T follicular helper cell (primary cell): ENCODE results near the gene CIITA.
"Not testable (repeated sequence)": the region's sequence is repeated elsewhere in the genome, so short reads cannot be mapped to it uniquely, and the experiment has no call there.

ENCODE experiments used
- DNase-seq: peaks from one replicate; pipeline ENCODE4 v3.0.0-alpha.2; 2020; ENCODE audit warnings: low read depth
- total RNA-seq, 2 experiments: gene quantifications; one replicate each; lab custom pipeline; 2026; lab: John Stamatoyannopoulos, UW

Gene CIITA, protein sequence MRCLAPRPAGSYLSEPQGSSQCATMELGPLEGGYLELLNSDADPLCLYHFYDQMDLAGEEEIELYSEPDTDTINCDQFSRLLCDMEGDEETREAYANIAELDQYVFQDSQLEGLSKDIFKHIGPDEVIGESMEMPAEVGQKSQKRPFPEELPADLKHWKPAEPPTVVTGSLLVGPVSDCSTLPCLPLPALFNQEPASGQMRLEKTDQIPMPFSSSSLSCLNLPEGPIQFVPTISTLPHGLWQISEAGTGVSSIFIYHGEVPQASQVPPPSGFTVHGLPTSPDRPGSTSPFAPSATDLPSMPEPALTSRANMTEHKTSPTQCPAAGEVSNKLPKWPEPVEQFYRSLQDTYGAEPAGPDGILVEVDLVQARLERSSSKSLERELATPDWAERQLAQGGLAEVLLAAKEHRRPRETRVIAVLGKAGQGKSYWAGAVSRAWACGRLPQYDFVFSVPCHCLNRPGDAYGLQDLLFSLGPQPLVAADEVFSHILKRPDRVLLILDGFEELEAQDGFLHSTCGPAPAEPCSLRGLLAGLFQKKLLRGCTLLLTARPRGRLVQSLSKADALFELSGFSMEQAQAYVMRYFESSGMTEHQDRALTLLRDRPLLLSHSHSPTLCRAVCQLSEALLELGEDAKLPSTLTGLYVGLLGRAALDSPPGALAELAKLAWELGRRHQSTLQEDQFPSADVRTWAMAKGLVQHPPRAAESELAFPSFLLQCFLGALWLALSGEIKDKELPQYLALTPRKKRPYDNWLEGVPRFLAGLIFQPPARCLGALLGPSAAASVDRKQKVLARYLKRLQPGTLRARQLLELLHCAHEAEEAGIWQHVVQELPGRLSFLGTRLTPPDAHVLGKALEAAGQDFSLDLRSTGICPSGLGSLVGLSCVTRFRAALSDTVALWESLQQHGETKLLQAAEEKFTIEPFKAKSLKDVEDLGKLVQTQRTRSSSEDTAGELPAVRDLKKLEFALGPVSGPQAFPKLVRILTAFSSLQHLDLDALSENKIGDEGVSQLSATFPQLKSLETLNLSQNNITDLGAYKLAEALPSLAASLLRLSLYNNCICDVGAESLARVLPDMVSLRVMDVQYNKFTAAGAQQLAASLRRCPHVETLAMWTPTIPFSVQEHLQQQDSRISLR
- 1.1 to 2.1 reads per million in 2 experiments for total RNA-seq

DNA sequence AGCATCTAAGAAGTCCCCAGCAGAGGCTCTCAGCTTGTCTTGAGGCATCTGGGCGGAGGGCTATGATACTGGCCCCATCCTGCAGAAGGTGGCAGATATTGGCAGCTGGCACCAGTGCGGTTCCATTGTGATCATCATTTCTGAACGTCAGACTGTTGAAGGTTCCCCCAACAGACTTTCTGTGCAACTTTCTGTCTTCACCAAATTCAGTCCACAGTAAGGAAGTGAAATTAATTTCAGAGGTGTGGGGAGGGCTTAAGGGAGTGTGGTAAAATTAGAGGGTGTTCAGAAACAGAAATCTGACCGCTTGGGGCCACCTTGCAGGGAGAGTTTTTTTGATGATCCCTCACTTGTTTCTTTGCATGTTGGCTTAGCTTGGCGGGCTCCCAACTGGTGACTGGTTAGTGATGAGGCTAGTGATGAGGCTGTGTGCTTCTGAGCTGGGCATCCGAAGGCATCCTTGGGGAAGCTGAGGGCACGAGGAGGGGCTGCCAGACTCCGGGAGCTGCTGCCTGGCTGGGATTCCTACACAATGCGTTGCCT lies at the start of gene CIITA:
TSS of gene CIITA (plus strand) at position 404 of the 543 bp plus-strand sequence. CDS start at position 533, 129 bp downstream.
- no peak for DNase-seq

DNA sequence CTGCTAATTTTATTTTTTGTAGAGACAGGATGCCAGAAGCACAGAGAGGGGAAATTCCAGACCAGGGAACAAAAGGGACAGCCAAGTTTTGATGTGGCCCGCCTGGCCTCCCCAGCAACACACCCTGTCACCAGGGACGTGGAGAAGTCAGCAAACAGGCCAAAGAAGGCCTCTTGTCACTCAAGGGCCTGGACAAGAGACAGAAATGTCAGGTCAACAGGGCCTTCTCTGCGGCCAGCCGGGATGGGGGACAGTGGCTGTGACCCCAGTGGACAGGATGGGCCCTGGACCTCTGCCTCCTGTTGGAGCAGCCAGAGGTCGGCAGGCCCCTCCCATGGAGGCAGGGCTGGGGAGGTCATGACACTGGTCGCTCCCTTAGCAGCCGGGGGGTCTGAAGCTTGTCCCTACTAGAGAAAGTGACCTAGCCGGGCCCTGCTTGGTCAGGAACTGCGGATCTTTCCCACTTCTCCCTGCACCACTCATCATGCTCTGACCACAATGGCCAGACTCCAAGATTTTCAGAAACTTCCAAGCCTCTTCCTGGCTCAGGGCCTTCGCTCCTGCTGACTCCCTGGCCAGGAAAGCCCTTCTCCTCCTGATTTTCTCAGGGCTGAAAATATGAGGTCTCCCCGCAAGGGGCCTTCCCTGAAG lies 49.2 kb upstream of the CIITA start:
- no peak for DNase-seq

DNA sequence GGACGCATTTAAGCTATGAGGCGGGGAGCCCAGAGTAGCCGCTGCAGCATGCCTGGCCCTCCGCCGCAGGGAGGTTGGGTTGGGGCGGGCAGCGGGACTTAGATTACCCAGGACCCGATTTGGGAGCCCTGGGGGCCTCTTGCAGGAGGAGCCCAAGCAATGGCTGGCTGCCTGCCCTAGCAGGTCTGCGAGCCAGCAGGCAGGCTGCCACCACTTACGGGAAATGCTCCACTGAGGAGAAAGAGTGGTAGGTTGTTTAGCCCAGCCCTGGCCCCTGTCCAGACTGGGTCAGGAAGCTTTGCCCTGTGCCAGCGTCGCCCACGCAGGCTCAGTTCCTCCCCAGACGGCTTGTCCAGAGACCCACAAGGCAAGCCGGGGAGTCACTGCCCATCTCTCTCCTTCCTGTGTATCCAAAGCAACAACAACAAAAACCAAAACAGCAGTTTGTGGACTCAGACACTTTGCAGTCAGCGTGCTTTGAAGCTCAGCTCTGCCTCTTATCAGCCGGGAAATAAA lies 48.1 kb upstream of the CIITA start:
- DNase-seq = no peak

DNA sequence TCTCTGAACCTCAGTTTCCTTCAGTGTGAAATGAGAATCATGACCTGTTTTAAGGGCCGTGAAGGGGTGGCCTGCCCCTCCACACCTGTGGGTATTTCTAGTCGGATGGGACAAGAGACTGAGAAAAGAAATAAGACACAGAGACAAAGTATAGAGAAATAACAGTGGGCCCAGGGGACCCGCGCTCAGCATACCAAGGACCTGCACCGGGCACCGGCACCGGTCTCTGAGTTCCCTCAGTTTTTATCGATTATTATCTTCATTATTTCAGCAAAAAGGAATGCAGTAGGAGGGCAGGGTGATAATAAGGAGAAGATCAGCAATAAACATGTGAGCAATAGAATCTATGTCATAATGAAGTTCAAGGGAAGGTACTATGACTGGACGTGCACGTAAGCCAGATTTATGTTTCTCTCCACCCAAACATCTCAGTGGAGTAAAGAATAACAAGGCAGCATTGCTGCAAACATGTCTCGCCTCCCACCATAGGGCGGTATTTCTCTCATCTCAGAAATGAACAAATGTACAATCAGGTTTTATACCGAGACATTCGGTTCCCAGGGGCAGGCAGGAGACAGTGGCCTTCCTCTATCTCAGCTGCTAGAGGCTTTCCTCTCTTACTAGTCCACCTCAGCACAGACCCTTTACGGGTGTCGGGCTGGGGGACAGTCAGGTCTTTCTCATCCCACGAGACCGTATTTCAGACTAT lies 47.5 kb upstream of the CIITA start:
- not testable (repeated sequence) for DNase-seq

DNA sequence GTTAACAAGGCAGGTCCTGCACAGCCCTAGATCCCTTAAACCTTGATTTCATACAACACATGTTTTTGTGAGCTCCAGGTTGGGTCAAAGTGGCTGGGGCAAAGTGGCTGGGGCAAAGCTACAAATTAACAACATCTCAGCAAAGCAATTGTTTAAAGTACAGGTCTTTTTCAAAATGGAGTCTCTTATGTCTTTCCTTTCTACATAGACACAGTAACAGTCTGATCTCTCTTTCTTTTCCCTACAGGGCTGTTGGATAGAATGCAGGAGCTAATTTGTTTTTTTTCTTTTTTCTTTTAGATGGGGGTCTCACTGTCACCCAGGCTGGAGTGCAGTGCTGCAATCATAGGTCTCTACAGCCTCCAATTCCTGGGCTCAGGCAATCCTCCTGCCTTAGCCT lies 46.8 kb upstream of the CIITA start:
- DNase-seq = not testable (repeated sequence)

DNA sequence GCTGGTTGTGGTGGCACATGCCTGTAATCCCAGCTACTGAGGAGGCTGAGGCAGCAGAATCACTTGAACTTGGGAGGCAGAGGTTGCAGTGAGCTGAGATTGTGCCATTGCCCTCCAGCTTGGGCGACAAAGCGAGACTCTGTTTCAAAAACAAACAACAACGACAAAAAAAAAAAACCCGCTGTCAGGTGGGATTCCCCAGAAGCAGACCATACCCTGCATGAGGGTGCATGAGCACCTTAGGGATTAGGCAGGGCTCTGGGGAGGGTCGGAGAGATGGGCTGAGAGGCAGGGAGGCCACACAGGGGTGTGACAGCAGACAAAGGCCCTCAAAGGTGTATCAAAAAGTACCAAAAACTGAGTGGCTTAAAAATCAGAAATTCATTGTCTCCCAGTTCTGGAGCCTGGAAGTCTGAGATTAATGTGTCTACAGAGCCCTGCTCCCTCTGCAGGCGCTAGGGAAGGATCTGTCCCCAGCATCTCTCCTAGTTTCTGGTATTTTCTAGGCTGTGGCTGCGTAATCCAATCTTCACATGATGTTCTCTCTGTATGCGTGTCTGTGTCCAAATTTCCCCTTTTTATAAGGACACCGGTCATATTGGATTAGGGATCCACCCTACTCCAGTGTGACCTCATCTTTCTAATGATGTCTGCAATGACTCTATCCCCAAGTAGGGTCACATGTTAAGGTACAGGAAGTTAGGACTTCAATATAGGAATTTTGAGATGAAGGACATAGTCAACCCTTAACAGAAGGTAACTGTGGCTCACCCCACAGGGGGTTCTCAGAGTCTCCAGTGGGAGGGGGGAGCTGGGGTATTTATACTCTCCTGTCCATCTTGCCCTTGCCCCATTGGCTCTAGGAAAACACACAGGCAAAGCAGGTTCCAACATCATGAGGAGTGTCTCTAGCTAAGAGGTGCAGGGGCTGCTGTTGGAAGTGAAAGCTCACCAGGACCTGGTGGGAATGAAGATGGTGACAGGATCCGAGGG lies 44.8 kb upstream of the CIITA start:
- no peak for DNase-seq

DNA sequence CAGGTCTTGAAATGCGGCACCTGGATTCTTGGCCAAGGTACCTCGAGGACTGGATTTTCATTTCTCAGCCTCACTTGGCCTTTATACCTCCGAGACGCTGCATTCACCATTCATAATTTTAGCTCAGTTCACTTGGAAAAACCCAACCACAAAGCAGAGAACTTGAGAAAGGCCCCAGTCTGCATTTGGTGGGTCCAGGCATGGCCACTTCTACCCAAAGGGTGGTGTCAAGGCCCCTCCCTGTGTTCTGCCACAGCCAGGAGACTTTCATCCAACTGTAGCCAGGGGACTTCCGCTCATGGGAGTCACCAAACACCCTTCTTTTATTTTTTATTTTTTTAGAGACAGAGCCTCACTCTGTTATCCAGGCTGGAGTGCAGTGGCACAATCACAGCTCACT lies 43.7 kb upstream of the CIITA start:
- no peak for DNase-seq

DNA sequence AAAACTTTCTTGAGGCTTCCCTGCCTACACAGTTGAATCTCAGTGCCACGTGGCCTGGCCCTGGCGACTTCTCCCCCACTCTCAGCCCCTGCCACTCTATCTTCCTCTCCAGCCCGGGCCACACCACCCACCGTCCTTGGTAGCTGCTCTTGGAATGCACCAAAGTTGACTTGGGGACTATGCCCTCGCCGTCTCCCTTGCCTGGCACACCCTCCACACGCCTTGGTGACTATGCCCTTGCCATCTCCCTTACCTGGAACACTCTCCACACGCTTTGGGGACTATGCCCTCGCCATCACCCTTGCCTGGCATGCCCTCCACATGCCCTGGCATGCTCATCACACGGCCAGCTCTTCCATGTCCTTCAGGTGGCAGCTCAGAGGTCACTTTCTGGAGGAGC lies 42.9 kb upstream of the CIITA start:
- no peak for DNase-seq

DNA sequence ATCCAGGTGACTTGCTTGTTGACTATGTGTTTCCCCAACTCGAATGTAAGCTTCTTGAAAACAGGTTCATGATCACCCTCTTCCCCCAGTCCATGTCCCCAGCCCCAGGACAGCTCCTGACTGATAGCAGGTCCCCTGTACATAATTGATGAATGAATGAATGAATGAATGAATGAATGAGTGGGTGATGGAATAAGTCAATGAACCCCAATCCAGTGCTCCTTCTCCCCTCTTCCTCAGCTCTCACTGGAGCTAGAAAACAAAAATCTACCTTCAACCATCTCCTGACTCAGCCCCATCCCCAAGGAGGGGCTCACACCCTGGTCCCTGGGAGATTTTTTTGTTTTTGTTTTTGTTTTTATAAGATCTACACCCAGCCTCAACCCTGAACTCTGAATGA lies 42.2 kb upstream of the CIITA start:
- no peak for DNase-seq

DNA sequence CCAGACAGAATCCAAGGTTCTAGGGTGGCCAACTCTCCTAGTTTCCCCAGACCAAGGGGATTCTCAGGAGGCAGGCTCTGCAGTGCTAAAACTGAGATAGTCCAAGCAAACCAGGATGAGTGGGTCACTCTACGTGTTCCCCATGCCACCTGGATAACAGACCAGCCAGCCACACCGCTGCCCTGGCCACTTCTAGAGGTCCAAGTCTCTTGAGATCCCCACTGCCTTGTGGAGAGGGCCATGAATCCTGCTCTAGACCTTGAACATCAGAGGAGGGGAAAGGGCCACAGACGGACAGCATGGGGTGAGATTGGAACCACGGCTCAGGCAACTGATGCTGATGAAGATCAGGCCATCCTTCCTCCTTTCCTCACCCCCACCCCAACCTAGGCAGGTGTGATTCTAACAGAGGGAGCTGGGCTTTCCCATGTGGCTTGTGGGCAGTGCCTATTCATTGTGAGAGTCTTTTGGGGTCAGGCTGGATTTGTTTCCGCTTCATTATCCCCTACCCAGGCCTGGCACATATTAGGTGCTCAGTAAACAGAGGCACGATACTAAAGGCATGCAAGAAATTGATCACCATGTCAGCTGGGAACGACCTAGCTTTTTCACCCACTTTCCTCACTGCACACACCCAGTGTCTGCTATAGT lies 41.6 kb upstream of the CIITA start:
- DNase-seq = no peak

DNA sequence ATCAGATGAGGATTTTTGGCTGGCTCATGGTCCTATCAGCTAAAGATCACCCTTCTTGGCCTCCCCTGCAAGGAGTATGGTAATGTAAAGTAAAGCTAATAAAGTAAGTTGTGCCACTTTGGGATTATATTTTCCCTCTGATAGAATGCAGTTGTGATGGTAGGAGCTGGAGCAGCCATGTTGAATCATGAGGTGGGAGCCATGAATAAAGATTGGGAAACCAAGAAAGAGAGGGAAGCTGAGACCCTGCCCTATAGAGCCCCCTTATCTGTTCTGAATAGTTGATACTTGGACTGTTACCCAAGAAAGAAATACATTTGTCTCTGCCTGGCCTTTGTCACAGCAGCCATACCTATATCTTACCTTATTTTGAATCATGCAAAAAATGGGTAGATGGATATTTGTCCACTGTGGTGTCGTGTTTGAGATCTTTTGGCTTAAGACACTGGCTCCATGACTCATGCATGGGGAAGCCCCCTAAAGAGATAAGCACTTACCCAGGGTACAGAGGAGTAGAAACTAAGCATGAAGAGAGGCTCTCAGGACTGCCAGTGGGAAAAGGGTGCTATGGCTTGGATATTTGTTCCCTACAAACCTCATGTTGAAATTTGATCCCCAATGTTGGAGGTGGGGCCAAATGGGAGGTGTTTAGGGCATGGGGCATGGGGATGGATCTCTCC lies 40.7 kb upstream of the CIITA start:
- DNase-seq = no peak

DNA sequence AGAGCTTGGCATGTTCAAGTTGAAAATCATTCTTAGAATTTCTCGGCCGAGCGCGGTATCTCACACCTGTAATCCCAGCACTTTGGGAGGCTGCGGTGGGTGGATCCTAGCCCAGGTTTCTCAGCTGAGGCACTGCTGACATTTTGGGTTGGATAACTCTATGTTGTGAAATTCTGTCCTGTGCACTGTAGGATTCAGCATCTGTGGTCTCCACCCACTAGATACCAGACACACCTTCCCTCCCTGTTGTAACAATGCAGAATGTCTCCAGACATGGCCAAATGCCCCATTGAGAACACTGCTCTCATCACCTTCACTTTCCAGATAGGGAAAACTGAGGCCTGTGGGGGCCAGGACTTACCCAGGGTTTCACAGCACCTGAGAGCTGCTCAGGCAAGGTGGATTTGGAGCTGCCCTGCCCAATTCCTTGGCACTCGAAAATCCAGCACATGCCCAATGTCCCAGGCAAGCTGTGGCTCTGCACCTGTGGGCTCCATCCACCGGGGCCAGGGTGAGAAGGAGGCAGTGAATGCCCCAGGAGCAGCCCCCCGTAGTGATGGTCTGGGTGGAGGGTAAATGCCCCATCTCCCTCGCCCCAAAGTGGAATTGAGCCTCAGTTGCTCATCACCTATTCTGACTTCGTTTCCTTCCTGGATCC lies 38.3 kb upstream of the CIITA start:
- no peak for DNase-seq

DNA sequence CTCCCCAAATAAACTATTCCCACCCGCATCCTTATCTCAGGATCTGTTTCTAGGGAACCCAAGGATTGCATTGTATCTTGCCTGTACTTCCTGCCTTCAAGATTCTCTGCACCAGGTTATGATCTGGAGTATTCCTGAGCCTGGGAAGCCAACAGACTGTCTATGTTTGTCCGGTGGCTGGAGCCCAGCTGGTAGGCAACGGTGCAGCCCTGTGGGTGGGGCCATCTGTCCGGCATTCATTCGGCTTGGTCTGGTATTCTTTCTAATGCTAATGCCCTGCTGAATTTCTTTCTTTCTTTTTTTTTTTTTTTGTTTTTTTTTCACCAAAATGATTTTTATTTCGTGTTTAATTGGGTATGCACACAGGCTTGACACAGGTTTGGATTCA lies 37.7 kb upstream of the CIITA start:
- DNase-seq = no peak

DNA sequence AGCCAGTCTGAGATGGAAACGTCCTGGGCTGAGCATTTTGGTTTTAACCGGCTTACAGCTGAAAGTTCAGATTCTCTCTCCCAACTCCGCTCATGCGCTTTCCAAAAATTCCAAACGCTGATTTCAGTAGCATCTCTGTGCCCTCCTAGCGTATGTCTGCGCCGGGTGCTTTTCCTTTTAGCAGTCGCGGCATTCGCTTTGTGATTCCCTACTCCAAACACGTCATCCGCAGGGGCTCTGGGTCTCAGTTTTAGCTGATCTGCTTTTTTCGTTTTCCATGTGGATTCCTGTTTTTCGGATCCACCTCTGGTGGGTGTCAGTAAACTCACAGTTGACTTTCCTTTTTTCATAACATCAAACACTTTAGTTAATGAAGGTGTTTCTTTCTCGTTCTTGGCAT lies 36.3 kb upstream of the CIITA start:
- no peak for DNase-seq

DNA sequence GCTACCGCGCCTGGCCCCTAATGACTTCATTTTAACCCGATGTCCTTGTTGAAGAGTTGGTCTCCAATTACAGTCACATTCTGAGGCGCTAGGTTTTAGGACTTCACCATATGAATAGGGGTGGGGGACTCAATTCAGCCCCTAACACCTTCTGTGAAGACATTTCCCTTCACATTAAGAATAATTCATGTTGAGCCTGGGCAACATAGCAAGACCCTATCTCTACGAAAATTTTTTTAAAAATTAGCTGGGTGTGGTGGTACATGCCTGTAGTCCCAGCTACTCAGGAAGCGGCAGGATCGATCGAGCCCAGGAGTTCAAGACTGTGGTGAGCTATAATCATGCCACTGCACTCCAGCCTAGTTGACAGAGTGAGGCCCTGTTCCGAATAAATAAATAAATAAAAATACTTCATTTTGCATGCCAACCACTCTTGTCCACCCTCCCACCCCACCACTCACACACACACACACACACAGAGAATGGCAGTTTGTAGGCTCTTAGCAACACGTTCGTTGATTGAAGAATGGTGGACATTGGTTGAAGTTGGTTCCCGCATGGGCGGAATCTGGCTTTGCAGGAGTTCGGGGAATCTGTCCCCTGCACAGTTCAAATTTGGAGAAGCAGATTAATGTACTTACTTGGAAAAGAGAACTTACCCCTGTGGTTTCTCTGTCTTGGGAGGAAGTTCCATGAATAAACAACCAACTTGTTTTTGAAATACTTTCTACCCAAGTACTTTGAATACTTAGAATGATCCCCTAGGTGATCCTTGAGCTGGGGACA lies 30.6 kb upstream of the CIITA start:
- no peak for DNase-seq

DNA sequence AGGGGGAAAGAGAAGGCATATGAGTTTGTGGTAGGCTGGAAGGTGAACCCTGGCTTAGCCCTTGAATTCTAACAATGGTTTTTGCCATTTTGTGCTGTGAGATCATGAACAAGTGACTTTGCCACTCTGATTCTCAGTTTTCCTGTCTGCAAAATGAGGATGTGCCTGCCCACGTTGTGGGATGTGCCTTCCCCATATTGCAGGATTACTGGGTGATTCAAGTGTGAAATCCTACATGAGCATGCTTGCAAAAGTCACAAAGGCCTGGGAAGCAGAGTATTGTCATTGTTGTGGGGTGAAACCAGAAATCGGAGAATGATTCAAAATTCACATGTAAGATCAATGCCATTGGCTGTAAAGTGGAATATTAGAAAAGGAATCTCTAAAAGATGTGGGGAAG lies 29.8 kb upstream of the CIITA start:
- DNase-seq = no peak
